H1 (cell line): ENCODE data around the gene NFX1. TPM values are rescaled to one million over a fixed set of nuclear protein-coding genes. Genes with fewer than 3 reads are reported as not detected.
A peak's percentile ranks its signal among the peaks of the same experiment; 100 is the strongest.

Experiments used
- CTCF ChIA-PET: fragments of 300-600 bp; sonication (Branson Sonifier 250); formaldehyde crosslinking; loops from one replicate; lab custom pipeline; 2021; ENCODE audit not compliant: partially characterized antibody; lab: Charles Lee
- POLR2A ChIA-PET: fragments of 300-600 bp; sonication (Branson Sonifier 250); formaldehyde crosslinking; loops from one replicate; lab custom pipeline; 2021; ENCODE audit warnings: inconsistent platforms; ENCODE audit not compliant: partially characterized antibody; lab: Charles Lee
- DNase-seq, 2 experiments: peaks; one replicate each; pipeline versions ENCODE4 v3.0.0 to v3.0.0-alpha.2; 2010 to 2022; ENCODE audit warnings: low spot score in 2 of 2, low read depth in 1 of 2, mixed read lengths in 1 of 2
- FAIRE-seq: peaks from 2 replicates; lab custom pipeline; 2011; peaks lifted over from hg19 to GRCh38; lab: Jason Lieb, UNC
- H2AFZ ChIP-seq: 2 replicates; pipeline ENCODE4 v1.8.1; 2012; ENCODE audit warnings: low read length, inconsistent platforms
- H2AK5ac ChIP-seq: 2 replicates; pipeline ENCODE4 v1.6.1; 2013; ENCODE audit warnings: low read depth, low read length
- H2BK120ac ChIP-seq: replicated peaks from 2 replicates; pipeline ENCODE3; 2013; ENCODE audit warnings: low read depth, low read length, inconsistent platforms
- H2BK12ac ChIP-seq: 2 replicates; pipeline ENCODE4 v1.6.1; 2013; ENCODE audit warnings: low read depth, low read length
- H2BK15ac ChIP-seq: 2 replicates; pipeline ENCODE4 v1.6.1; 2013; ENCODE audit warnings: low read length
- H2BK20ac ChIP-seq: 2 replicates; pipeline ENCODE4 v1.6.1; 2013; ENCODE audit warnings: low read length
- H2BK5ac ChIP-seq: 2 replicates; pipeline ENCODE4 v1.6.1; 2013; ENCODE audit warnings: low read depth, low read length
- H3K14ac ChIP-seq: 2 replicates; pipeline ENCODE4 v1.6.1; 2013; ENCODE audit warnings: inconsistent platforms; ENCODE audit not compliant: insufficient read length
- H3K18ac ChIP-seq: 2 replicates; pipeline ENCODE4 v1.6.1; 2013; ENCODE audit warnings: low read length; ENCODE audit errors: extremely low read depth
- H3K23ac ChIP-seq: 2 replicates; pipeline ENCODE4 v1.6.1; 2013; ENCODE audit warnings: inconsistent platforms; ENCODE audit not compliant: insufficient read length
- H3K23me2 ChIP-seq: 2 replicates; pipeline ENCODE4 v1.6.1; 2013; ENCODE audit warnings: low read depth, low read length
- H3K27ac ChIP-seq: 2 replicates; pipeline ENCODE4 v1.6.1; 2011; ENCODE audit warnings: low read depth, low read length, inconsistent platforms
- H3K27me3 ChIP-seq, 4 experiments: replicated peaks in 1 of 4; 1 replicate in 1 of 4; 2 replicates in 3 of 4; pipeline versions ENCODE4 v1.6.1 to v1.8.1; 2011 to 2013; ENCODE audit warnings: low read length in 3 of 4, mild to moderate bottlenecking in 3 of 4, inconsistent platforms in 2 of 4, mixed read lengths in 2 of 4, moderate library complexity in 1 of 4; ENCODE audit not compliant: control insufficient read depth in 3 of 4, insufficient read depth in 3 of 4; ENCODE audit errors: extremely low read depth in 1 of 4
- H3K36me3 ChIP-seq, 4 experiments: 2 replicates each; pipeline versions ENCODE4 v1.6.1 to v1.8.1; 2011 to 2013; ENCODE audit warnings: mild to moderate bottlenecking in 4 of 4, low read length in 3 of 4, moderate library complexity in 2 of 4, control low read depth in 1 of 4, inconsistent platforms in 1 of 4; ENCODE audit not compliant: insufficient read depth in 4 of 4, control insufficient read depth in 2 of 4
- H3K4ac ChIP-seq: replicated peaks from 2 replicates; pipeline ENCODE3; 2013; ENCODE audit warnings: low read length, low read depth, mixed read lengths, inconsistent platforms; ENCODE audit not compliant: insufficient read length
- H3K4me1 ChIP-seq, 4 experiments: replicated peaks in 1 of 4; 1 replicate in 1 of 4; 2 replicates in 3 of 4; pipeline versions ENCODE4 v1.6.1 to v1.8.1; 2011 to 2013; ENCODE audit warnings: low read length in 3 of 4, inconsistent platforms in 2 of 4, mixed read lengths in 1 of 4; ENCODE audit not compliant: insufficient read depth in 4 of 4, control insufficient read depth in 3 of 4
- H3K4me2 ChIP-seq, 2 experiments: 2 replicates each; pipeline versions ENCODE4 v1.6.1 to v1.8.1; 2011 to 2013; ENCODE audit warnings: low read depth in 2 of 2, low read length in 2 of 2, control low read depth in 1 of 2, inconsistent platforms in 1 of 2, mild to moderate bottlenecking in 1 of 2; ENCODE audit not compliant: insufficient read depth in 1 of 2
- H3K4me3 ChIP-seq, 4 experiments: fragments of 200-600, 300-600 bp in 1 of 4; sonication (generic), shearing (Covaris generic), sonication (Bioruptor Twin) in 1 of 4; 2 replicates each; pipeline versions ENCODE4 v1.5.1 to v1.8.1; 2011 to 2016; ENCODE audit warnings: low read length in 4 of 4, low read depth in 3 of 4, control low read depth in 2 of 4, inconsistent platforms in 2 of 4, mild to moderate bottlenecking in 2 of 4, mixed read lengths in 1 of 4, moderate library complexity in 1 of 4; ENCODE audit not compliant: insufficient read depth in 2 of 4; ENCODE audit errors: extremely low read depth in 1 of 4
- H3K56ac ChIP-seq: replicated peaks from 2 replicates; pipeline ENCODE3; 2013; ENCODE audit warnings: low read depth, mild to moderate bottlenecking, mixed read lengths, low read length, inconsistent platforms; ENCODE audit not compliant: insufficient read length
- H3K79me1 ChIP-seq: 2 replicates; pipeline ENCODE4 v1.6.1; 2013; ENCODE audit warnings: low read depth, low read length, control low read depth
- H3K79me2 ChIP-seq, 2 experiments: 2 replicates each; pipeline versions ENCODE4 v1.6.1 to v1.8.1; 2012 to 2013; ENCODE audit warnings: low read length in 2 of 2, mild to moderate bottlenecking in 2 of 2, inconsistent platforms in 1 of 2; ENCODE audit not compliant: insufficient read depth in 2 of 2, control insufficient read depth in 1 of 2
- H3K9ac ChIP-seq, 4 experiments: replicated peaks in 1 of 4; 1 replicate in 1 of 4; 2 replicates in 3 of 4; pipeline versions ENCODE4 v1.6.1 to v1.8.1; 2011 to 2013; ENCODE audit warnings: low read depth in 3 of 4, low read length in 3 of 4, control low read depth in 2 of 4, mild to moderate bottlenecking in 2 of 4, moderate library complexity in 2 of 4, inconsistent platforms in 1 of 4; ENCODE audit errors: extremely low read depth in 1 of 4
- H3K9me3 ChIP-seq, 2 experiments: 2 replicates each; pipeline versions ENCODE4 v1.6.1 to v1.8.1; 2012 to 2013; ENCODE audit warnings: mild to moderate bottlenecking in 2 of 2, moderate library complexity in 2 of 2, control low read depth in 1 of 2, inconsistent platforms in 1 of 2, low read depth in 1 of 2, low read length in 1 of 2, mixed read lengths in 1 of 2; ENCODE audit not compliant: insufficient read depth in 2 of 2
- H4K20me1 ChIP-seq, 2 experiments: replicated peaks in 1 of 2; 2 replicates each; pipeline versions ENCODE3 to v1.8.1; 2011 to 2013; ENCODE audit warnings: inconsistent platforms in 2 of 2, low read length in 2 of 2, mild to moderate bottlenecking in 1 of 2; ENCODE audit not compliant: insufficient read depth in 2 of 2, control insufficient read depth in 1 of 2
- H4K5ac ChIP-seq: 2 replicates; pipeline ENCODE4 v1.6.1; 2013; ENCODE audit warnings: low read length, low read depth, mixed read lengths, inconsistent platforms; ENCODE audit not compliant: insufficient read length
- H4K8ac ChIP-seq: 2 replicates; pipeline ENCODE4 v1.8.0; 2013; ENCODE audit warnings: mild to moderate bottlenecking, moderate library complexity, low read length, inconsistent platforms; ENCODE audit not compliant: insufficient read depth; ENCODE audit errors: extremely low read depth
- H4K91ac ChIP-seq: replicated peaks from 2 replicates; pipeline ENCODE3; 2013; ENCODE audit warnings: low read length, mixed read lengths, inconsistent platforms; ENCODE audit not compliant: insufficient read length
- CBX5 ChIP-seq: fragments of 300-800, 300-1000 bp; sonication (generic); IDR thresholded peaks from 2 replicates; pipeline ENCODE4 v1.7.1; 2016; ENCODE audit warnings: antibody characterized with exemption, low read length, low read depth
- CHD1 ChIP-seq: IDR thresholded peaks from 2 replicates; pipeline ENCODE4 v1.6.1; 2012; ENCODE audit warnings: low read depth, low read length, improper control_type of control experiment
- CREB1 ChIP-seq: IDR thresholded peaks from 2 replicates; pipeline ENCODE4 v1.6.1; 2012; ENCODE audit warnings: inconsistent platforms
- NANOG ChIP-seq: IDR thresholded peaks from 2 replicates; pipeline ENCODE4 v1.6.1; 2011; ENCODE audit warnings: low read length, low read depth, mild to moderate bottlenecking, inconsistent platforms; ENCODE audit not compliant: insufficient read depth, poor library complexity, severe bottlenecking
- RAD21 ChIP-seq, 2 experiments: IDR thresholded peaks in 1 of 2; conservative IDR thresholded peaks in 1 of 2; 2 replicates each; pipeline ENCODE4 v1.6.1; 2011; ENCODE audit warnings: low read depth in 2 of 2, low read length in 2 of 2, improper control_type of control experiment in 1 of 2, inconsistent platforms in 1 of 2, mild to moderate bottlenecking in 1 of 2, moderate library complexity in 1 of 2
- RXRA ChIP-seq: IDR thresholded peaks from 2 replicates; pipeline ENCODE4 v1.6.1; 2011; ENCODE audit warnings: low read depth, mild to moderate bottlenecking, low read length, moderate library complexity; ENCODE audit not compliant: insufficient read depth
- SIX5 ChIP-seq: IDR thresholded peaks from 2 replicates; pipeline ENCODE4 v1.6.1; 2011; ENCODE audit warnings: mild to moderate bottlenecking, low read depth, low read length
- ZNF274 ChIP-seq: IDR thresholded peaks from 2 replicates; pipeline ENCODE4 v1.7.0; 2012; ENCODE audit warnings: low read length, borderline replicate concordance; ENCODE audit errors: extremely low read depth
- WGBS, 2 experiments: shearing (Covaris generic) in 1 of 2; methylation state at CpG; one replicate each; pipeline versions ENCODE4 v1.1.6 to v1.1.7; 2013 to 2015; ENCODE audit warnings: low lambda C conversion rate in 2 of 2, mixed read lengths in 2 of 2, inconsistent platforms in 1 of 2, low coverage in 1 of 2, missing lambda C conversion rate in 1 of 2; ENCODE audit not compliant: insufficient replicate concordance in 2 of 2, insufficient coverage in 1 of 2, insufficient read length in 1 of 2; ENCODE audit errors: extremely low coverage in 1 of 2, missing lambda C conversion rate in 1 of 2; 5-methylcytosine and 5-hydroxymethylcytosine counted together
- polyA plus RNA-seq, 7 experiments: library from polyadenylated mRNA; depleted of rRNA in 3 of 7; stranded (reverse) in 5 of 7; unstranded in 2 of 7; fragments of >200 nt in 5 of 7; fragments of 200-250 nt in 2 of 7; gene quantifications; 1 replicate in 5 of 7; 2 replicates in 1 of 7; 4 replicates in 1 of 7; pipeline versions ENCODE4 v1.2.1 to v1.2.3, GENCODE V29; 2011 to 2013; ENCODE audit warnings: missing spikeins in 2 of 7, mixed read lengths in 2 of 7
- total RNA-seq: library from RNA; stranded (reverse); fragmentation: NEBNext Ultra II Directional; extraction: Animal tissue kit (Norgen Biotek cat#: 25700); gene quantifications from 2 replicates; pipeline ENCODE4 v1.2.1, GENCODE V29; 2021

NFX1 gene
- total and polyA plus RNA-seq, 2 of the 8 experiments (the other 6 are each of a cell fraction or from before 2014, with no cell fraction given): 19.4 to 28.4 TPM

- Histone ChIP-seq H3K4me3 (peak overlapping the region; percentile 3 to 97 (median 90); a peak in 7 of 8 replicates), H3K9me3 (no peaks in the 10 kb centered on the region), H2AFZ (no peak overlapping the region), H3K56ac (no peak overlapping the region), H3K27ac (peak overlapping the region; percentile 64), H4K8ac (peak overlapping the region; percentile 94), H4K20me1 (no peaks in the 10 kb centered on the region), H3K79me2 (peaks cover 0 to 38% of the 10 kb centered on the region in 2 experiments; a peak in 3 of 4 replicates), H3K4me1 (peaks cover 0 to 8% (median 2%) of the 10 kb centered on the region in 4 experiments; a peak in 3 of 7 replicates), H3K23ac (no peak overlapping the region), H3K27me3 (no peaks in the 10 kb centered on the region), H2BK15ac (no peak overlapping the region), H2BK12ac (no peak overlapping the region), H2BK5ac (no peak overlapping the region; the same call in 1 of the 2 replicates), H3K9ac (peak overlapping the region; percentile 25 to 99 (median 40); a peak in 5 of 7 replicates), H2BK120ac (no peak overlapping the region), H3K23me2 (no peaks in the 10 kb centered on the region; the same call in 1 of the 2 replicates), H3K79me1 (peaks cover 3% of the 10 kb centered on the region), H4K5ac (no peak overlapping the region), H4K91ac (no peak overlapping the region), H3K4ac (peak overlapping the region; percentile 78), H3K4me2 (peak overlapping the region; percentile 74 to 85), H2AK5ac (no peak overlapping the region; the same call in 1 of the 2 replicates), H3K18ac (no peak overlapping the region), H2BK20ac (no peak overlapping the region), H3K14ac (no peak overlapping the region), H3K36me3 (peaks cover 0 to 9% (median under 1%) of the 10 kb centered on the region in 4 experiments; a peak in 3 of 8 replicates)
- DNase-seq (no peak), FAIRE-seq (no peak)
- WGBS, 2 experiments: 69% methylated on average over 2 of the region's 12 CpGs; no CpG with 5 or more reads in 1 of the 2 experiments
- POLR2A ChIA-PET: interaction anchor here (0.8 to 4.3 kb wide), 14 partner anchors 9 to 269 kb away, joined by 3 to 29 read pairs (median 4); partner anchors contain the start of genes BAG1, CHMP5, DNAJA1 and NOL6
- TF ChIP-seq CBX5 (no peak), RAD21 (IDR thresholded peaks at IDR 0.05 in 1 of 2, conservative IDR thresholded peaks at IDR 0.05 in 1 of 2; ENCODE audit: low read depth in 2 of 2, low read length in 2 of 2) (no peak), RXRA (no peak), CHD1 (no peak), ZNF274 (no peak), CREB1 (no peak), SIX5 (no peak), NANOG (no peak)
- CTCF ChIA-PET: interaction anchor here (1.0 to 2.1 kb wide), 3 partner anchors 13 to 178 kb away, joined by 3 to 7 read pairs (median 3); no protein-coding TSS in a partner anchor
Observed at GRCh38 chr9:33289496-33289895, 820 bp upstream of the NFX1 start.
